CD14-positive monocyte (primary cell): ENCODE data around the gene TADA3. TPM values are rescaled to one million over a fixed set of nuclear protein-coding genes. Genes with fewer than 3 reads are reported as not detected.

ENCODE experiments used
- DNase-seq, 3 donors: peaks; one replicate each; pipeline ENCODE4 v3.0.0-alpha.2; 2011 to 2022
- H2AFZ ChIP-seq: 2 replicates; pipeline ENCODE4 v1.6.0; 2012; ENCODE audit warnings: mild to moderate bottlenecking, low read depth, low read length, inconsistent platforms; ENCODE audit not compliant: insufficient read depth, poor library complexity, severe bottlenecking
- H3K27ac ChIP-seq, 2 donors: 1 replicate in 1 of 2; 2 replicates in 1 of 2; pipeline ENCODE4 v1.5.1; 2012 to 2013; ENCODE audit warnings: low read length in 2 of 2, control low read depth in 1 of 2, inconsistent platforms in 1 of 2, low read depth in 1 of 2, mild to moderate bottlenecking in 1 of 2
- H3K27me3 ChIP-seq, 2 donors: one replicate each; pipeline versions ENCODE4 v1.6.0 to v1.6.1; 2011 to 2013; ENCODE audit warnings: low read length in 2 of 2; ENCODE audit not compliant: control insufficient read depth in 2 of 2, insufficient read depth in 2 of 2
- H3K36me3 ChIP-seq, 2 donors: replicated peaks in 1 of 2; 1 replicate in 1 of 2; 2 replicates in 1 of 2; pipeline versions ENCODE4 v1.5.1 to v1.6.1; 2012 to 2013; ENCODE audit warnings: low read length in 2 of 2, control low read depth in 1 of 2, inconsistent platforms in 1 of 2, mild to moderate bottlenecking in 1 of 2; ENCODE audit not compliant: insufficient read depth in 2 of 2, control insufficient read depth in 1 of 2
- H3K4me1 ChIP-seq, 2 donors: 1 replicate in 1 of 2; 2 replicates in 1 of 2; pipeline versions ENCODE4 v1.5.1 to v1.6.1; 2012 to 2013; ENCODE audit warnings: low read length in 2 of 2, control low read depth in 1 of 2, inconsistent platforms in 1 of 2, mild to moderate bottlenecking in 1 of 2, moderate library complexity in 1 of 2; ENCODE audit not compliant: insufficient read depth in 2 of 2, control insufficient read depth in 1 of 2
- H3K4me2 ChIP-seq: replicated peaks from 2 replicates; pipeline ENCODE3; 2012; ENCODE audit warnings: low read length, moderate library complexity, mild to moderate bottlenecking; ENCODE audit not compliant: poor library complexity, severe bottlenecking; ENCODE audit errors: extremely low read depth
- H3K4me3 ChIP-seq, 3 experiments: fragments of 200-600 bp in 1 of 3; sonication (generic) in 1 of 3; replicated peaks in 1 of 3; 1 replicate in 2 of 3; 2 replicates in 1 of 3; pipeline ENCODE4 v1.5.1; 2011 to 2013; ENCODE audit warnings: low read length in 3 of 3, mild to moderate bottlenecking in 3 of 3, control low read depth in 2 of 3, low read depth in 2 of 3, inconsistent platforms in 1 of 3, moderate library complexity in 1 of 3
- H3K79me2 ChIP-seq: 2 replicates; pipeline ENCODE4 v1.6.0; 2012; ENCODE audit warnings: mild to moderate bottlenecking, control low read depth, inconsistent platforms, low read length, moderate library complexity; ENCODE audit not compliant: insufficient read depth
- H3K9ac ChIP-seq: 2 replicates; pipeline ENCODE4 v1.6.0; 2017; ENCODE audit warnings: low read length, mild to moderate bottlenecking; ENCODE audit not compliant: insufficient read depth, poor library complexity, severe bottlenecking
- H3K9me3 ChIP-seq, 2 donors: replicated peaks in 1 of 2; 1 replicate in 1 of 2; 2 replicates in 1 of 2; pipeline versions ENCODE4 v1.5.1 to v1.6.1; 2012 to 2013; ENCODE audit warnings: low read length in 2 of 2, control low read depth in 1 of 2; ENCODE audit not compliant: control insufficient read depth in 1 of 2, insufficient read depth in 1 of 2
- H4K20me1 ChIP-seq: 2 replicates; pipeline ENCODE4 v1.6.0; 2012; ENCODE audit warnings: mild to moderate bottlenecking, low read length, control low read depth, moderate library complexity; ENCODE audit not compliant: insufficient read depth
- H3K27ac Mint-ChIP-seq, 7 donors: one replicate each; pipeline ENCODE4 v1.8.0; 2020; ENCODE audit warnings: mild to moderate bottlenecking in 7 of 7, mixed read lengths in 7 of 7, moderate library complexity in 6 of 7, inconsistent platforms in 2 of 7
- H3K27me3 Mint-ChIP-seq, 3 donors: one replicate each; pipeline ENCODE4 v1.8.0; 2021 to 2022; ENCODE audit warnings: low read depth in 3 of 3, mild to moderate bottlenecking in 3 of 3, mixed read lengths in 3 of 3, moderate library complexity in 3 of 3, inconsistent platforms in 1 of 3
- H3K36me3 Mint-ChIP-seq, 2 donors: one replicate each; pipeline ENCODE4 v1.8.0; 2020; ENCODE audit warnings: mixed read lengths in 2 of 2, inconsistent platforms in 1 of 2, mild to moderate bottlenecking in 1 of 2
- H3K4me1 Mint-ChIP-seq: one replicate; pipeline ENCODE4 v1.8.0; 2020; ENCODE audit warnings: mild to moderate bottlenecking, mixed read lengths
- H3K4me3 Mint-ChIP-seq, 2 donors: one replicate each; pipeline ENCODE4 v1.8.0; 2020; ENCODE audit warnings: mild to moderate bottlenecking in 2 of 2, mixed read lengths in 2 of 2, moderate library complexity in 1 of 2
- H3K9me3 Mint-ChIP-seq, 7 donors: one replicate each; pipeline ENCODE4 v1.8.0; 2020 to 2022; ENCODE audit warnings: mixed read lengths in 7 of 7, mild to moderate bottlenecking in 6 of 7, moderate library complexity in 6 of 7, inconsistent platforms in 2 of 7
- CTCF ChIP-seq: fragments of 200-600 bp; IDR thresholded peaks from one replicate; pipeline ENCODE4 v1.8.0; 2022; ENCODE audit warnings: antibody characterized with exemption, mild to moderate bottlenecking
- WGBS: methylation state at CpG from one replicate; pipeline ENCODE4 v1.1.5; 2013; ENCODE audit warnings: missing lambda C conversion rate; ENCODE audit not compliant: insufficient coverage; 5-methylcytosine and 5-hydroxymethylcytosine counted together
- intact Hi-C, 2 donors: fragments of 100-400 bp; cut with micrococcal nuclease; formaldehyde crosslinking; loops; one replicate each; pipeline versions ENCODE4 v1.15.0 to v1.15.1; 2023
- polyA plus RNA-seq, 3 donors: library from polyadenylated mRNA; depleted of rRNA in 1 of 3; unstranded in 2 of 3; stranded (reverse) in 1 of 3; fragments of 300-500 nt in 2 of 3; fragments of >200 nt in 1 of 3; fragmentation: Illumina TruSeq in 2 of 3; gene quantifications; 1 replicate in 2 of 3; 2 replicates in 1 of 3; pipeline ENCODE4 v1.2.3, GENCODE V29; 2012 to 2021

Gene TADA3
- polyA plus RNA-seq, 3 donors = 36.1 to 47.2 (median 46.9) TPM

GRCh38 chr3:9779075-9779593 lies 13.1 kb downstream of the TADA3 start:
- no peak overlapping the region for H3K9ac ChIP-seq
- H3K79me2 ChIP-seq = peaks cover 4% of the 10 kb centered on the region
- Mint-ChIP-seq H3K9me3 (no peaks in the 10 kb centered on the region), H3K27ac (peak overlapping the region; percentile 93 to 99 (median 96)), H3K36me3 (peaks cover 22 to 26% of the 10 kb centered on the region in 2 donors), H3K4me3 (peak overlapping the region in 1 of 2 donors; percentile 78), H3K4me1 (peaks cover 62% of the 10 kb centered on the region), H3K27me3 (peaks cover 0 to 4% (median 2%) of the 10 kb centered on the region in 3 donors)
- H3K4me2 ChIP-seq = peak overlapping the region; percentile 63
- H3K4me1 ChIP-seq = peaks cover 61 to 63% of the 10 kb centered on the region in 2 donors
- WGBS = 6% methylated on average over 2 of the region's 6 CpGs
- DNase-seq = peak in 2 of 3 donors; percentile 35 to 49
- no peaks in the 10 kb centered on the region for H4K20me1 ChIP-seq
- peak overlapping the region; percentile 96 for H2AFZ ChIP-seq
- no peaks in the 10 kb centered on the region for H3K27me3 ChIP-seq
- H3K36me3 ChIP-seq = peaks cover 6 to 18% of the 10 kb centered on the region in 2 donors
- intact Hi-C loops = no loop called here
- H3K4me3 ChIP-seq = peak overlapping the region in 1 of 3 experiments; percentile 47
- H3K9me3 ChIP-seq = no peaks in the 10 kb centered on the region
- H3K27ac ChIP-seq = peak overlapping the region; percentile 80 to 91
- no peak for TF ChIP-seq CTCF

- intact Hi-C loops = no loop called here
- TF ChIP-seq CTCF = no peak
- Histone ChIP-seq H3K9ac (no peak overlapping the region), H4K20me1 (no peaks in the 10 kb centered on the region), H3K27me3 (no peaks in the 10 kb centered on the region), H3K36me3 (peaks cover 0 to 11% of the 10 kb centered on the region in 2 donors), H3K9me3 (no peaks in the 10 kb centered on the region), H3K27ac (peak overlapping the region in 1 of 2 donors; percentile 91), H3K4me3 (peak overlapping the region in 1 of 3 experiments; percentile 47), H3K79me2 (peaks cover 4% of the 10 kb centered on the region), H2AFZ (peak overlapping the region; percentile 96), H3K4me1 (peaks cover 61 to 63% of the 10 kb centered on the region in 2 donors), H3K4me2 (peak overlapping the region; percentile 63)
- H3K9me3 Mint-ChIP-seq = no peaks in the 10 kb centered on the region
- H3K4me1 Mint-ChIP-seq = peaks cover 62% of the 10 kb centered on the region
- H3K27ac Mint-ChIP-seq = peak overlapping the region; percentile 32 to 99 (median 94)
- DNase-seq = peak in 1 of 3 donors; percentile 26
- H3K36me3 Mint-ChIP-seq = peaks cover 16 to 19% of the 10 kb centered on the region in 2 donors
- H3K27me3 Mint-ChIP-seq = peaks cover 0 to 4% (median 2%) of the 10 kb centered on the region in 3 donors
- 70% methylated on average over 3 of the region's 5 CpGs for WGBS
- peak overlapping the region in 1 of 2 donors; percentile 13 for H3K4me3 Mint-ChIP-seq
These were observed 13.9 kb downstream of the TADA3 start for GRCh38 chr3:9778143-9779074.
